Trophoblast cell (in vitro differentiated cells and primary cell): ENCODE data around the gene NCAPD3.

Source experiments
- DNase-seq, 2 donors: peaks; one replicate each; pipeline ENCODE4 v3.0.0-alpha.2; 2016
- H2AFZ ChIP-seq: 2 replicates; pipeline ENCODE4 v1.6.1; 2013; ENCODE audit warnings: low read length, moderate library complexity, mild to moderate bottlenecking; ENCODE audit not compliant: insufficient read depth, poor library complexity
- H2AK5ac ChIP-seq: 2 replicates; pipeline ENCODE4 v1.6.1; 2013; ENCODE audit warnings: mild to moderate bottlenecking, low read length
- H2BK120ac ChIP-seq: 2 replicates; pipeline ENCODE4 v1.6.1; 2013; ENCODE audit warnings: low read length, mild to moderate bottlenecking, moderate library complexity; ENCODE audit not compliant: insufficient read depth, poor library complexity
- H2BK12ac ChIP-seq: 2 replicates; pipeline ENCODE4 v1.6.1; 2013; ENCODE audit warnings: mild to moderate bottlenecking, low read length, moderate library complexity
- H2BK5ac ChIP-seq: 2 replicates; pipeline ENCODE4 v1.6.1; 2013; ENCODE audit warnings: low read length, low read depth, moderate library complexity, mild to moderate bottlenecking; ENCODE audit not compliant: poor library complexity
- H3K14ac ChIP-seq: 2 replicates; pipeline ENCODE4 v1.6.1; 2013; ENCODE audit warnings: mild to moderate bottlenecking, low read length
- H3K18ac ChIP-seq: 2 replicates; pipeline ENCODE4 v1.6.1; 2013; ENCODE audit warnings: mild to moderate bottlenecking, low read length
- H3K23ac ChIP-seq: 2 replicates; pipeline ENCODE4 v1.6.1; 2013; ENCODE audit warnings: low read length
- H3K27ac ChIP-seq: 2 replicates; pipeline ENCODE4 v1.5.1; 2013; ENCODE audit warnings: low read depth, mild to moderate bottlenecking, inconsistent platforms, low read length, moderate library complexity
- H3K27me3 ChIP-seq: 2 replicates; pipeline ENCODE4 v1.6.1; 2013; ENCODE audit warnings: inconsistent platforms, mild to moderate bottlenecking, low read length, moderate library complexity; ENCODE audit not compliant: insufficient read depth
- H3K36me3 ChIP-seq, 2 experiments: 1 replicate in 1 of 2; 2 replicates in 1 of 2; pipeline ENCODE4 v1.6.1; 2013; ENCODE audit warnings: low read length in 2 of 2, mild to moderate bottlenecking in 2 of 2, moderate library complexity in 1 of 2; ENCODE audit not compliant: insufficient read depth in 2 of 2, control insufficient read depth in 1 of 2
- H3K4ac ChIP-seq: 2 replicates; pipeline ENCODE4 v1.6.1; 2013; ENCODE audit warnings: low read depth, mild to moderate bottlenecking, low read length, moderate library complexity
- H3K4me1 ChIP-seq, 2 experiments: 1 replicate in 1 of 2; 2 replicates in 1 of 2; pipeline ENCODE4 v1.6.1; 2013; ENCODE audit warnings: low read length in 2 of 2, mild to moderate bottlenecking in 2 of 2, moderate library complexity in 1 of 2; ENCODE audit not compliant: insufficient read depth in 2 of 2, control insufficient read depth in 1 of 2
- H3K4me2 ChIP-seq: 2 replicates; pipeline ENCODE4 v1.6.1; 2013; ENCODE audit warnings: inconsistent platforms, mild to moderate bottlenecking, low read length, moderate library complexity
- H3K4me3 ChIP-seq: 2 replicates; pipeline ENCODE4 v1.5.1; 2013; ENCODE audit warnings: mild to moderate bottlenecking, low read depth, low read length, inconsistent platforms
- H3K79me1 ChIP-seq: one replicate; pipeline ENCODE4 v1.6.1; 2013; ENCODE audit warnings: low read length
- H3K79me2 ChIP-seq: 2 replicates; pipeline ENCODE4 v1.6.1; 2013; ENCODE audit warnings: low read length, mild to moderate bottlenecking; ENCODE audit not compliant: control insufficient read depth, insufficient read depth, poor library complexity
- H3K9ac ChIP-seq: 2 replicates; pipeline ENCODE4 v1.6.1; 2013; ENCODE audit warnings: mild to moderate bottlenecking, low read length
- H3K9me3 ChIP-seq: 2 replicates; pipeline ENCODE4 v1.6.1; 2013; ENCODE audit warnings: low read depth, mild to moderate bottlenecking, control low read depth, inconsistent platforms, low read length; ENCODE audit not compliant: insufficient read depth
- H4K12ac ChIP-seq: 2 replicates; pipeline ENCODE4 v1.6.1; 2013; ENCODE audit warnings: low read depth, mild to moderate bottlenecking, low read length, moderate library complexity
- H4K8ac ChIP-seq: 2 replicates; pipeline ENCODE4 v1.6.1; 2013; ENCODE audit warnings: low read depth, mild to moderate bottlenecking, low read length, moderate library complexity
- H4K91ac ChIP-seq: one replicate; pipeline ENCODE4 v1.6.1; 2013; ENCODE audit warnings: low read depth, mild to moderate bottlenecking, low read length, moderate library complexity
- WGBS: extraction: QIAGEN DNeasy Blood & Tissue Kit; methylation state at CpG from one replicate; pipeline ENCODE4 v1.1.7; 2013; ENCODE audit warnings: missing lambda C conversion rate; ENCODE audit not compliant: insufficient read length, insufficient coverage; ENCODE audit errors: extremely low coverage; 5-methylcytosine and 5-hydroxymethylcytosine counted together

Gene NCAPD3

GRCh38 chr11:134224710-134225664, 1.2 kb upstream of the NCAPD3 start:
- peak; percentile 32 to 50 for DNase-seq
- Histone ChIP-seq H2BK120ac (no peak overlapping the region), H2BK5ac (peak overlapping the region; percentile 39), H3K4ac (peak overlapping the region; percentile 34), H3K27me3 (no peaks in the 10 kb centered on the region), H3K14ac (peak overlapping the region; percentile 81), H4K91ac (peak overlapping the region; percentile 68), H3K4me2 (peak overlapping the region; percentile 95), H3K36me3 (no peaks in the 10 kb centered on the region), H3K18ac (peak overlapping the region; percentile 95), H3K9me3 (no peaks in the 10 kb centered on the region), H2AK5ac (no peak overlapping the region), H4K8ac (peak overlapping the region; percentile 85), H2AFZ (peak overlapping the region; percentile 98), H3K79me1 (peaks cover 9% of the 10 kb centered on the region), H3K4me1 (peaks cover 5 to 8% of the 10 kb centered on the region in 2 experiments), H3K27ac (peak overlapping the region; percentile 48), H4K12ac (peak overlapping the region; percentile 83), H3K23ac (no peak overlapping the region), H3K79me2 (peaks cover 7% of the 10 kb centered on the region), H3K9ac (peak overlapping the region; percentile 80), H3K4me3 (peak overlapping the region; percentile 91), H2BK12ac (no peak overlapping the region)
- WGBS, result no CpG with 5 or more reads among the region's 93 CpGs

- DNase-seq, result peak in 1 of 2 donors; percentile 20
- H4K91ac ChIP-seq, result no peak overlapping the region
Measured at GRCh38 chr11:134223121-134223520, 646 bp downstream of the NCAPD3 start.

GRCh38 chr11:134216816-134217215, 7.0 kb downstream of the NCAPD3 start:
- Histone ChIP-seq H3K4me1 (no peaks in the 10 kb centered on the region), H4K12ac (no peak overlapping the region), H2BK12ac (no peak overlapping the region), H2BK120ac (no peak overlapping the region), H3K4ac (no peak overlapping the region), H3K4me3 (no peak overlapping the region), H3K18ac (no peak overlapping the region), H3K4me2 (no peak overlapping the region), H3K27ac (no peak overlapping the region), H2AFZ (no peak overlapping the region), H4K8ac (no peak overlapping the region), H2BK5ac (no peak overlapping the region), H3K79me2 (no peaks in the 10 kb centered on the region), H3K79me1 (no peaks in the 10 kb centered on the region), H3K9ac (no peak overlapping the region), H3K27me3 (no peaks in the 10 kb centered on the region), H3K23ac (no peak overlapping the region), H3K9me3 (no peaks in the 10 kb centered on the region), H4K91ac (no peak overlapping the region), H3K36me3 (peaks cover 6 to 12% of the 10 kb centered on the region in 2 experiments), H3K14ac (no peak overlapping the region), H2AK5ac (no peak overlapping the region)
- no peak for DNase-seq
- no CpG with 5 or more reads among the region's 3 CpGs for WGBS

More at GRCh38 chr11:134223121-134223520, 646 bp downstream of the NCAPD3 start:
- Histone ChIP-seq H3K14ac (no peak overlapping the region), H3K27ac (no peak overlapping the region), H3K4ac (peak overlapping the region; percentile 5), H2AFZ (no peak overlapping the region), H3K27me3 (no peaks in the 10 kb centered on the region), H2AK5ac (no peak overlapping the region), H3K9me3 (no peaks in the 10 kb centered on the region), H4K8ac (no peak overlapping the region), H3K4me1 (peaks cover 5 to 8% of the 10 kb centered on the region in 2 experiments), H3K9ac (peak overlapping the region; percentile 24), H2BK5ac (no peak overlapping the region), H3K79me1 (peaks cover 9% of the 10 kb centered on the region), H3K36me3 (peaks cover 5 to 6% of the 10 kb centered on the region in 2 experiments), H2BK12ac (no peak overlapping the region), H3K4me2 (peak overlapping the region; percentile 85), H3K18ac (no peak overlapping the region), H3K4me3 (peak overlapping the region; percentile 77), H4K12ac (no peak overlapping the region), H3K79me2 (peaks cover 7% of the 10 kb centered on the region), H2BK120ac (no peak overlapping the region), H3K23ac (no peak overlapping the region)
- WGBS, result no CpG with 5 or more reads among the region's 5 CpGs

- no peak overlapping the region for H3K23ac ChIP-seq
- WGBS, result no CpG with 5 or more reads among the region's 7 CpGs
Measured at GRCh38 chr11:134215836-134216235, 7.9 kb downstream of the NCAPD3 start.

More at GRCh38 chr11:134215836-134216235, 7.9 kb downstream of the NCAPD3 start:
- H4K91ac ChIP-seq, result no peak overlapping the region
- no peak overlapping the region for H4K8ac ChIP-seq
- H4K12ac ChIP-seq, result no peak overlapping the region
- no peaks in the 10 kb centered on the region for H3K4me1 ChIP-seq
- H3K79me1 ChIP-seq, result no peaks in the 10 kb centered on the region
- DNase-seq, result no peak
- no peaks in the 10 kb centered on the region for H3K9me3 ChIP-seq
- peaks cover 6 to 12% of the 10 kb centered on the region in 2 experiments for H3K36me3 ChIP-seq
- H3K18ac ChIP-seq, result no peak overlapping the region
- no peak overlapping the region for H2BK5ac ChIP-seq
- no peak overlapping the region for H3K9ac ChIP-seq
- H3K4me2 ChIP-seq, result no peak overlapping the region
- no peak overlapping the region for H2BK12ac ChIP-seq
- H3K79me2 ChIP-seq, result no peaks in the 10 kb centered on the region
- H2AK5ac ChIP-seq, result no peak overlapping the region
- no peak overlapping the region for H2AFZ ChIP-seq
- H3K14ac ChIP-seq, result no peak overlapping the region
- H3K27me3 ChIP-seq, result no peaks in the 10 kb centered on the region
- H3K4me3 ChIP-seq, result no peak overlapping the region
- H3K4ac ChIP-seq, result no peak overlapping the region
- H3K27ac ChIP-seq, result no peak overlapping the region
- no peak overlapping the region for H2BK120ac ChIP-seq
